M059J (cell line): Measurements from ENCODE around the gene GASK1A. TPM values are rescaled to one million over a fixed set of nuclear protein-coding genes. Genes with fewer than 3 reads are reported as not detected.

Source experiments
- DNase-seq: peaks from one replicate; pipeline ENCODE4 v3.0.0-alpha.2; 2012; ENCODE audit warnings: low read depth
- total RNA-seq: library from RNA; depleted of rRNA; stranded (reverse); fragments of >200 nt; shearing (Covaris generic); gene quantifications from 2 replicates; pipeline ENCODE4 v1.2.3, GENCODE V29; 2014

The GASK1A gene
- total RNA-seq, 1 experiment from 2014 or later: 3.4 TPM

GRCh38 chr3:43086460-43087165 is 107.5 kb downstream of the GASK1A start:
- peak; percentile 71 for DNase-seq

DNA sequence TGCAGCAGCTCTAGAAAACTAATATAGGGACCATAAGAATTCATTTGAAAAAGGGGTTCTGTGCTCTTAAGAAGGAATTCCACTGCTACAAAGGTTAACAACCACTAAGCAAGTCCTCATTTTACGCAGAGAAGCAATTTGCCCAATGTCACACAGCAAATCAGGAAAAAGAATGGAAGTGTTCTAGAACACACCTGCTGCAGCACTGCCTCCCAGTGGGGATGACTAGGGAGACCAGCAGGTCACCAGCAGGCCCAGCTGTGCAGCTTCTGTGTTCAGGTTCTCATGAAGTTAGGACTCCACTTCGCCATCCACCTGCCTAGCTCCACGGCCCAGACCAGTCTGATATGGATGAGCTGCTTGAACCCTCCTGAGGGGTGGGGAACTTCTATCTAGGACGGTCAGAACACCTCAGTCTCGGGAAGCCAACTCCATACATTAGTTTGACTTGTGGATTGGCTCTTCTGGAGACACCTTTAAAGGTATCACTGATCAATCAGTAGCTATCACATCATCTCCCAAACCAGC is 108.2 kb downstream of the GASK1A start:
- no peak for DNase-seq

DNA sequence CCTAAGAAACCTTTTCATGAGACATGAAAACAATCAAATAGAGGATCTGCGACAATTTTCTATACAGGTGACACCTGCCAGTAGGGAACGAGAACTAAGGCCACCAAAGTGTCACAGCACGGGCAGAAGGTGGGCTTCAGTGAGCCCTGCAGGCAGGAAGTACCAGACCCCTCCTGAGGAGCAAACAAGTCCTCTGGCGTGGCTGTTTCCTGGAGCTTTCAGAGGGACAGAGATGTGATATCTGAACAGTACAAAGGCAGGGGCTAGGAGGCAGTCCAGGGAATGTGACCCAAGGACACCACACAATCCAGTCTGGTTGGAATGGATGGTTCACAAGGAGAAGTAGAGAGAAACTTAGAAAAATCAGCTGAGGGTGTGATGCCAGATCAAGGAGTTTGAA is 110.0 kb downstream of the GASK1A start:
- no peak for DNase-seq

GRCh38 chr3:43090238-43090637 is 111.1 kb downstream of the GASK1A start:
- DNase-seq: no peak

- no peak for DNase-seq
These were observed 112.4 kb downstream of the GASK1A start for GRCh38 chr3:43091481-43091880.

GRCh38 chr3:43093006-43093405 is 113.9 kb downstream of the GASK1A start:
- no peak for DNase-seq

- DNase-seq: no peak
These were observed 114.9 kb downstream of the GASK1A start for GRCh38 chr3:43093974-43094373.

GRCh38 chr3:43094381-43094780 is 115.3 kb downstream of the GASK1A start:
- DNase-seq: no peak

DNA sequence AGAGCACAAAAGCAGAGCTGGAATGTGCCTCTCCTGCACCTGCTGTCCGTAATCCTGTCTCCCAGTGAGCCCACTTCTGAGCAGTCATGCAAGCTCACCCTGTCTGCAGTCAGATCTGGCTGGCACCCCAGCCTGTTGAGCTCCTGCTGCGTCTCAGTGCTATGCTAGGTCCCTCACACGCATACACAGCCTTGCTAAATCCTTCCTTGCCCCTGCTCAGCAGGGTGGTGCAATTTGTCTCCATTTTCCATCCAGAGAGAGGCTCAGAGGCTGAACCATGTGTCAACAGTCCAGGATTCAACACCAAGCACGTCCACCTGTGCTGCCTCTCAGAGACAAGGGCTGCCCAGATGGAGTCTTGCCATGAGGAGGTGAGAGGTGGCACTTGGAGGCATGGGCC is 115.7 kb downstream of the GASK1A start:
- DNase-seq: no peak

DNA sequence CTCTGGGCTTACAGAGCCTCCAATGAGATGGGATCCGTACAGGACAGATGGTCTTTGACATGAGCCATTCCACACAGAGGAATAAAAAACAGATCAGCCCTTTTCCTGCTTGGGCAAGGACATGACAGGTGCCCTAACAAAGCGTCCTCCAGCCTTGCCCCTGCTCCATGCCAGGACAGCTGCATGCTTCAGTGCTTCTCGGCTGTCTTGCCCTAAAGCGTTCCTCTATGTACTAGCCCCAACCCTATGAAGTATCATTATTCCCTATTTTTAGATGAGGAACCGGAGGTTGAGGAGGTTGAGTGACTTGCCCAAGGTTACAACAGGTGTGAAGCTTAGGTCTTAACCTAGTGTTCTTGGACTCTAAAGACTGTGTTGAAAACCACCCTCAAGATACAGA is 116.3 kb downstream of the GASK1A start:
- DNase-seq: no peak

DNA sequence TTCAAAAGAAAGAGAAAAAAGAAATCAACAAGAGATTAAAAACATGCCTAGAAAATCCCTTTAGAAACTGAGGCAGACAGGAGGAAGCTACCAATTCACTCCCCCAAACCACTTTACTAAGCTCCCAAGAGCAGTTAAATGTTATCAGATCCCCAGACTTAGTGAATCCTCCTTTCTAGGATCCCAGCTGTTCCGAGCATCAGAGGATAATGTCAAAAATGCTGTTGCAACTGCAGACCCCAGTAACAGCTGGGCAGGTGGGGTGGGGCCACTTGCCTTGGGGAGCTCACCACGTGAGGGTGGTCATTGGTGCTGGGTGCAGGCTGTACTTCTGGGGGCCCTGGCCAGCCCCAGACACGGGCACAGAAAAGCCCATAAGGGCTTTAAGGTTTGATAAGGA is 117.7 kb downstream of the GASK1A start:
- no peak for DNase-seq

- no peak for DNase-seq
These were observed 118.4 kb downstream of the GASK1A start for GRCh38 chr3:43097400-43098080.

- no peak for DNase-seq
These were observed 119.7 kb downstream of the GASK1A start for GRCh38 chr3:43098761-43099160.

- DNase-seq: no peak
These were observed 123.8 kb downstream of the GASK1A start for GRCh38 chr3:43102773-43103480.

- no peak for DNase-seq
These were observed 124.9 kb downstream of the GASK1A start for GRCh38 chr3:43104039-43104438.

- DNase-seq: no peak
These were observed 125.8 kb downstream of the GASK1A start for GRCh38 chr3:43104660-43105595.

- peak; percentile 79 for DNase-seq
These were observed 126.6 kb downstream of the GASK1A start, which contains the start of gene POMGNT2 for GRCh38 chr3:43105596-43106292. POMGNT2 (minus strand) TSS chr3:43106079; CDS start chr3:43081431, 24,648 bp downstream.

DNA sequence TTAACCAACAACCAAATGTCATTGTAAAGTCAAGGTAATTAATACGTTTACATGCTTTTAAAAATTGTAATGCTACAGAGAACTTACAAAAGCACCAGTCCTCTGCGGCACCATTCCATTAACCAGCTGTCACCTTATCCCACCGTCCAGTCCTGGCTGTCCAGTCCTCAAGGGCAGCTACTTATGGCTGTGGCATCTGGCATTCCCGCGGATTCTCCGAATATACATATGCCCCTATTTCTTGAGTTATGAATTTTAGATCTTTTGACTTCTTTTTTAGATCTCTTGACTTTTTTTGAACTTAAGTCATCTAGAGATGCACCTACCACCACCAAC is 127.2 kb downstream of the GASK1A start:
- peak; percentile 9 for DNase-seq
